Endothelial cell of umbilical vein (primary cell): ENCODE data around the gene CD226. TPM values are rescaled to one million over a fixed set of nuclear protein-coding genes. Genes with fewer than 3 reads are reported as not detected.
"Not testable (repeated sequence)": the region's sequence is repeated elsewhere in the genome, so short reads cannot be mapped to it uniquely, and the experiment has no call there.

Experiments used
- BruUV-seq: library from RNA; stranded (reverse); fragments of 400-500 nt; replicated peaks from 2 replicates; lab custom pipeline; 2021; lab: Mats Ljungman, UMichigan
- CTCF ChIA-PET: fragments of 300-600, 350-600 bp; sonication (Branson Sonifier 250); formaldehyde crosslinking; loops from one replicate; lab custom pipeline; 2021; ENCODE audit warnings: antibody characterized with exemption, inconsistent platforms; lab: Charles Lee
- POLR2A ChIA-PET: fragments of 300-600, 350-600 bp; sonication (Branson Sonifier 250); formaldehyde crosslinking; loops from one replicate; lab custom pipeline; 2021; ENCODE audit warnings: antibody characterized with exemption, inconsistent platforms; lab: Charles Lee
- DNase-seq: peaks from one replicate; pipeline ENCODE4 v3.0.0-alpha.2; 2011; ENCODE audit warnings: low read depth, low spot score
- FAIRE-seq: peaks from 2 replicates; lab custom pipeline; 2011; peaks lifted over from hg19 to GRCh38; lab: Jason Lieb, UNC
- H2AFZ ChIP-seq: 2 replicates; pipeline ENCODE4 v1.6.0; 2012; ENCODE audit warnings: low read depth, low read length, control low read depth, inconsistent platforms
- H3K27ac ChIP-seq: 2 replicates; pipeline ENCODE4 v1.5.1; 2011; ENCODE audit warnings: low read depth, mild to moderate bottlenecking, control low read depth, low read length, moderate library complexity; ENCODE audit not compliant: insufficient read depth
- H3K27me3 ChIP-seq, 2 experiments: 2 replicates each; pipeline versions ENCODE4 v1.6.0 to v1.6.1; 2011; ENCODE audit warnings: low read length in 2 of 2, mixed read lengths in 1 of 2; ENCODE audit not compliant: control insufficient read depth in 2 of 2, insufficient read depth in 2 of 2
- H3K36me3 ChIP-seq, 2 experiments: 2 replicates in 1 of 2; 3 replicates in 1 of 2; pipeline ENCODE4 v1.5.1; 2011; ENCODE audit warnings: low read length in 2 of 2, mild to moderate bottlenecking in 1 of 2, moderate library complexity in 1 of 2; ENCODE audit not compliant: control insufficient read depth in 2 of 2, insufficient read depth in 2 of 2; ENCODE audit errors: extremely low read depth in 1 of 2
- H3K4me1 ChIP-seq: 3 replicates; pipeline ENCODE4 v1.5.1; 2011; ENCODE audit warnings: mild to moderate bottlenecking, low read length; ENCODE audit not compliant: control insufficient read depth, insufficient read depth; ENCODE audit errors: extremely low read depth
- H3K4me2 ChIP-seq: 2 replicates; pipeline ENCODE4 v1.6.1; 2011; ENCODE audit warnings: low read length, control low read depth, mixed read lengths; ENCODE audit not compliant: insufficient read depth
- H3K4me3 ChIP-seq, 3 experiments: fragments of 200-600 bp in 1 of 3; sonication (generic), shearing (Covaris generic) in 1 of 3; replicated peaks in 1 of 3; 2 replicates each; pipeline ENCODE4 v1.5.1; 2011 to 2016; ENCODE audit warnings: control low read depth in 3 of 3, low read length in 3 of 3, mild to moderate bottlenecking in 2 of 3, inconsistent platforms in 1 of 3, low read depth in 1 of 3, moderate library complexity in 1 of 3; ENCODE audit not compliant: insufficient read depth in 1 of 3
- H3K79me2 ChIP-seq: 2 replicates; pipeline ENCODE4 v1.6.0; 2012; ENCODE audit warnings: low read length, inconsistent platforms; ENCODE audit not compliant: control insufficient read depth, insufficient read depth
- H3K9ac ChIP-seq: replicated peaks from 2 replicates; pipeline ENCODE3; 2011; ENCODE audit warnings: low read length, control low read depth; ENCODE audit not compliant: insufficient read depth; ENCODE audit errors: extremely low read depth
- H3K9me1 ChIP-seq: replicated peaks from 3 replicates; pipeline ENCODE4 v1.6.0; 2011; ENCODE audit warnings: mild to moderate bottlenecking, low read length; ENCODE audit not compliant: control insufficient read depth, insufficient read depth; ENCODE audit errors: extremely low read depth
- H3K9me3 ChIP-seq: replicated peaks from 2 replicates; pipeline ENCODE4 v1.5.1; 2012; ENCODE audit warnings: low read length, inconsistent platforms; ENCODE audit not compliant: control insufficient read depth, insufficient read depth
- H4K20me1 ChIP-seq: replicated peaks from 2 replicates; pipeline ENCODE3; 2011; ENCODE audit warnings: mild to moderate bottlenecking, low read length; ENCODE audit not compliant: control insufficient read depth, insufficient read depth; ENCODE audit errors: extremely low read depth
- CTCF ChIP-seq, 2 donors: IDR thresholded peaks; 1 replicate in 1 of 2; 2 replicates in 1 of 2; pipeline ENCODE4 v1.5.1; 2011; ENCODE audit warnings: low read length in 2 of 2, mild to moderate bottlenecking in 2 of 2, moderate library complexity in 2 of 2, control low read depth in 1 of 2, inconsistent platforms in 1 of 2, low read depth in 1 of 2; ENCODE audit not compliant: insufficient read depth in 1 of 2; ENCODE audit errors: extremely low read depth in 1 of 2
- EZH2 ChIP-seq: IDR thresholded peaks from 2 replicates; pipeline ENCODE4 v1.6.1; 2012; ENCODE audit warnings: borderline replicate concordance, low read depth, mild to moderate bottlenecking, moderate library complexity, low read length, inconsistent platforms; ENCODE audit not compliant: severe bottlenecking
- FOS ChIP-seq: IDR thresholded peaks from 2 replicates; pipeline ENCODE4 v1.6.1; 2011; ENCODE audit warnings: mild to moderate bottlenecking, low read length, moderate library complexity, borderline replicate concordance; ENCODE audit not compliant: insufficient read depth
- GATA2 ChIP-seq: IDR thresholded peaks from 2 replicates; pipeline ENCODE4 v1.7.0; 2011; ENCODE audit warnings: low read depth, mild to moderate bottlenecking, moderate library complexity, mixed read lengths, low read length; ENCODE audit not compliant: insufficient read length, insufficient read depth
- JUN ChIP-seq: IDR thresholded peaks from 2 replicates; pipeline ENCODE4 v1.6.1; 2011; ENCODE audit warnings: borderline replicate concordance, low read depth; ENCODE audit not compliant: insufficient read length, insufficient read depth
- MYC ChIP-seq: IDR thresholded peaks from one replicate; pipeline ENCODE4 v1.6.1; 2011; ENCODE audit warnings: mild to moderate bottlenecking, low read depth, low read length
- POLR2A ChIP-seq: IDR thresholded peaks from 2 replicates; pipeline ENCODE4 v1.6.1; 2012; ENCODE audit warnings: low read depth, mild to moderate bottlenecking, control low read depth, low read length
- POLR2AphosphoS5 ChIP-seq: IDR thresholded peaks from 2 replicates; pipeline ENCODE4 v1.6.1; 2012; ENCODE audit warnings: low read depth, mild to moderate bottlenecking, control low read depth, low read length, moderate library complexity; ENCODE audit not compliant: insufficient read depth
- dilution Hi-C: fragments of 300-500 bp; cut with MboI; formaldehyde crosslinking; loops from one replicate; pipeline ENCODE4 v1.15.0; 2019; ENCODE audit warnings: low sequenced_read_pairs; ENCODE audit not compliant: extremely low pct_ligation_motif_present
- intact Hi-C: fragments of 100-400 bp; cut with micrococcal nuclease; formaldehyde crosslinking; loops from one replicate; pipeline ENCODE4 v1.10.0; 2022
- polyA plus RNA-seq, 4 experiments: library from polyadenylated mRNA; depleted of rRNA in 3 of 4; stranded (reverse) in 3 of 4; unstranded in 1 of 4; fragments of >200 nt; gene quantifications; 2 replicates each; pipeline versions ENCODE4 v1.2.1 to v1.2.3, GENCODE V29; 2011 to 2012; ENCODE audit warnings: missing spikeins in 1 of 4
- total RNA-seq: library from RNA; stranded (reverse); gene quantifications from 2 replicates; pipeline ENCODE4 v1.2.3, GENCODE V29; 2021
- TF ChIP-seq, protein P1 (sequence below): IDR thresholded peaks from 2 replicates; pipeline ENCODE4 v1.6.1; 2011; ENCODE audit not compliant: insufficient read depth, insufficient read length

CD226 gene
- total and polyA plus RNA-seq, 2 donors (not counting 3 experiments of a cell fraction or from before 2014, with no cell fraction given), result 0.20 TPM; not detected in 1

- no peaks in the 10 kb centered on the region for H3K9me3 ChIP-seq
- DNase-seq (no peak), FAIRE-seq (no peak)
- TF ChIP-seq GATA2 (no peak), JUN (no peak), EZH2 (no peak), CTCF (IDR thresholded peaks at IDR 0.05; ENCODE audit: extremely low read depth in 1 of 2, insufficient read depth in 1 of 2, low read depth in 1 of 2, low read length in 2 of 2) (no peak), POLR2AphosphoS5 (no peak), FOS (no peak), MYC (no peak), POLR2A (no peak)
- TF ChIP-seq, protein P1, sequence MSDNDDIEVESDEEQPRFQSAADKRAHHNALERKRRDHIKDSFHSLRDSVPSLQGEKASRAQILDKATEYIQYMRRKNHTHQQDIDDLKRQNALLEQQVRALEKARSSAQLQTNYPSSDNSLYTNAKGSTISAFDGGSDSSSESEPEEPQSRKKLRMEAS, result no peak
- no peaks in the 10 kb centered on the region for H3K36me3 ChIP-seq
- no TSS peak for BruUV-seq
- intact Hi-C loops, result no loop called here
- H4K20me1 ChIP-seq, result no peaks in the 10 kb centered on the region
- H3K27ac ChIP-seq, result no peak overlapping the region
- ChIA-PET CTCF (no interaction called here), POLR2A (no interaction called here)
- H3K9me1 ChIP-seq, result no peaks in the 10 kb centered on the region
- no peaks in the 10 kb centered on the region for H3K27me3 ChIP-seq
- H3K4me1 ChIP-seq, result no peaks in the 10 kb centered on the region
- H2AFZ ChIP-seq, result no peak overlapping the region
- no peak overlapping the region for H3K4me2 ChIP-seq
- no peaks in the 10 kb centered on the region for H3K79me2 ChIP-seq
- dilution Hi-C loops, result no loop called here
- no peak overlapping the region for H3K9ac ChIP-seq
- H3K4me3 ChIP-seq, result no peak overlapping the region
Measured at GRCh38 chr18:69880083-69880482, 67.6 kb downstream of the CD226 start.

- dilution Hi-C loops, H3K9me3 ChIP-seq, H3K4me1 ChIP-seq, H3K9me1 ChIP-seq, BruUV-seq, H3K4me2 ChIP-seq, POLR2A ChIA-PET, H2AFZ ChIP-seq, DNase-seq, H3K27me3 ChIP-seq, H3K9ac ChIP-seq, H3K27ac ChIP-seq, FAIRE-seq, H3K4me3 ChIP-seq, intact Hi-C loops, H3K79me2 ChIP-seq, CTCF ChIA-PET, H4K20me1 ChIP-seq, H3K36me3 ChIP-seq: not testable (repeated sequence)
Measured at GRCh38 chr18:69879051-69879450, 68.6 kb downstream of the CD226 start.
